Prostate gland (tissue), 2 donors: Measurements from ENCODE around the gene TIMP2. TPM values are rescaled to one million over a fixed set of nuclear protein-coding genes. Genes with fewer than 3 reads are reported as not detected.

Experiments
- DNase-seq: peaks from one replicate; pipeline ENCODE4 v3.0.0-alpha.2; 2019; ENCODE audit warnings: low spot score
- H3K27ac ChIP-seq, 2 donors: fragments of 200-600 bp; sonication (generic); 2 replicates each; pipeline ENCODE4 v1.5.1; 2017 to 2019
- H3K27me3 ChIP-seq: fragments of 200-600 bp; sonication (generic); replicated peaks from 2 replicates; pipeline ENCODE4 v1.5.1; 2019; ENCODE audit not compliant: insufficient read depth
- H3K36me3 ChIP-seq, 2 donors: fragments of 200-600 bp; sonication (generic); 1 replicate in 1 of 2; 2 replicates in 1 of 2; pipeline versions ENCODE4 v1.5.1 to v1.8.1; 2017 to 2019
- H3K4me1 ChIP-seq: fragments of 200-600 bp; sonication (generic); replicated peaks from 2 replicates; pipeline ENCODE4 v1.5.1; 2019
- H3K4me3 ChIP-seq, 2 donors: fragments of 200-600 bp; sonication (generic); 2 replicates each; pipeline ENCODE4 v1.5.1; 2017 to 2019
- H3K9me3 ChIP-seq: fragments of 200-600 bp; sonication (generic); 2 replicates; pipeline ENCODE4 v1.5.1; 2017
- POLR2A ChIP-seq: fragments of 450-650 bp; IDR thresholded peaks from one replicate; pipeline ENCODE4 v1.6.1; 2016; ENCODE audit warnings: antibody characterized with exemption, mild to moderate bottlenecking
- POLR2AphosphoS5 ChIP-seq: sonication (generic); formaldehyde crosslinking; IDR thresholded peaks from one replicate; pipeline ENCODE4 v1.6.1; 2017; ENCODE audit warnings: antibody characterized with exemption
- WGBS: methylation state at CpG from one replicate; pipeline ENCODE4 v1.1.5; 2018; 5-methylcytosine and 5-hydroxymethylcytosine counted together
- intact Hi-C: fragments of 100-400 bp; cut with DNase I; formaldehyde crosslinking; loops from one replicate; pipeline ENCODE4 v1.14.2; 2022
- total RNA-seq, 2 donors: library from RNA; depleted of rRNA; stranded (reverse); fragments of >200 nt; gene quantifications; one replicate each; pipeline ENCODE4 v1.1.0, GENCODE V29; 2016
- TF ChIP-seq, protein P1 (sequence below), 4 experiments: fragments of 200-600 bp in 2 of 4; fragments of 450-650 bp in 2 of 4; sonication (generic) in 2 of 4; IDR thresholded peaks; 1 replicate in 3 of 4; 2 replicates in 1 of 4; pipeline ENCODE4 v1.5.1; 2016 to 2019; ENCODE audit warnings: antibody characterized with exemption in 4 of 4, mild to moderate bottlenecking in 2 of 4, moderate library complexity in 2 of 4

TIMP2 gene
- total RNA-seq, 2 donors from 2014 or later, result 54.5 to 500 TPM

DNA sequence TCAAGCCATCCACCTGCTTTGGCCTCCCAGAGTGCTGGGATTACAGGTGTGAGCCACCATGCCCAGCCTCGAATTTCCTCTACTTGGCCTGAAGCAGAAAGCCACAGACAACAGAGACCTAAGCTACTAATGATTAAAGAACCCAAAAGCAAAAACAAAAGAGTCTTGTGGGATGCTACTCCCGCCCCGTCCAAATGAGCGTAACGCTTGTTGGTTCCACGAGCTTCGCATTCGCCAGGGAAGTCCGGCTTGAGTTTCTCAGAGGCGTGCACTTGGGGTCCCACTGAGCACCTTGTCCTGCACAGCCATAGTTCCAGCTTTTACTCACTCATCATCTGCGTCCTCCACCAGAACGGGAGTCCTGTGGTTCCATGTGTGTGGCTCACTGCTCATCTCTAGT, 38.2 kb downstream of the TIMP2 start:
- Histone ChIP-seq H3K27me3 (no peaks in the 10 kb centered on the region), H3K9me3 (no peaks in the 10 kb centered on the region), H3K4me1 (peaks cover 3% of the 10 kb centered on the region), H3K36me3 (no peaks in the 10 kb centered on the region), H3K27ac (no peak overlapping the region), H3K4me3 (no peak overlapping the region)
- TF ChIP-seq POLR2AphosphoS5, result no peak
- TF ChIP-seq, protein P1, sequence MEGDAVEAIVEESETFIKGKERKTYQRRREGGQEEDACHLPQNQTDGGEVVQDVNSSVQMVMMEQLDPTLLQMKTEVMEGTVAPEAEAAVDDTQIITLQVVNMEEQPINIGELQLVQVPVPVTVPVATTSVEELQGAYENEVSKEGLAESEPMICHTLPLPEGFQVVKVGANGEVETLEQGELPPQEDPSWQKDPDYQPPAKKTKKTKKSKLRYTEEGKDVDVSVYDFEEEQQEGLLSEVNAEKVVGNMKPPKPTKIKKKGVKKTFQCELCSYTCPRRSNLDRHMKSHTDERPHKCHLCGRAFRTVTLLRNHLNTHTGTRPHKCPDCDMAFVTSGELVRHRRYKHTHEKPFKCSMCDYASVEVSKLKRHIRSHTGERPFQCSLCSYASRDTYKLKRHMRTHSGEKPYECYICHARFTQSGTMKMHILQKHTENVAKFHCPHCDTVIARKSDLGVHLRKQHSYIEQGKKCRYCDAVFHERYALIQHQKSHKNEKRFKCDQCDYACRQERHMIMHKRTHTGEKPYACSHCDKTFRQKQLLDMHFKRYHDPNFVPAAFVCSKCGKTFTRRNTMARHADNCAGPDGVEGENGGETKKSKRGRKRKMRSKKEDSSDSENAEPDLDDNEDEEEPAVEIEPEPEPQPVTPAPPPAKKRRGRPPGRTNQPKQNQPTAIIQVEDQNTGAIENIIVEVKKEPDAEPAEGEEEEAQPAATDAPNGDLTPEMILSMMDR (IDR thresholded peaks at IDR 0.05), result no peak
- TF ChIP-seq POLR2A, result no peak
- intact Hi-C loops, result no loop called here
- no peak for DNase-seq
- WGBS, result 93% methylated on average over 12 of the region's 12 CpGs

DNA sequence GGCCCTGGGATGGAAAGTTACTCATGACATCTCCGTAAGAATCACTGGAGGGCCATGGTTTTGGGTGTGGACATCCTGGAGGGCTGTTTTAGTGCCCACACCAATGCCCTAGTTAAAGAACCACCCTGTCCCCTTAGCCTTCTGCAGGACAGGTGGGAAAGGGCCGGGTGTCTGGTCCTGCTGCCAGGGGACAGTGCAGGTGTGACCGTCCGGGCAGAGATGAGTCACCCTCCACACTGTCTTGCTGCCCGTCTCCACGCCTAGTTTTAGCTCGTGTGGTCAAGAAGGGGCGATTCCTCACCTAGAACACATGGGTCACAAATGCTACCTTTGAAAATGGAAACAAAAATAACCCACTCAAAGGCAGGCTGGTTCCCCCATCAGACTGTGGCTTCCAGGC, 39.2 kb downstream of the TIMP2 start:
- 70% methylated on average over 8 of the region's 8 CpGs for WGBS
- Histone ChIP-seq H3K9me3 (no peaks in the 10 kb centered on the region), H3K27me3 (no peaks in the 10 kb centered on the region), H3K4me3 (no peak overlapping the region), H3K36me3 (no peaks in the 10 kb centered on the region), H3K4me1 (peaks cover 3% of the 10 kb centered on the region), H3K27ac (no peak overlapping the region)
- intact Hi-C loops, result no loop called here
- DNase-seq, result no peak
- TF ChIP-seq POLR2A, result no peak
- no peak for TF ChIP-seq POLR2AphosphoS5
- TF ChIP-seq, protein P1 (IDR thresholded peaks at IDR 0.05), result no peak

DNA sequence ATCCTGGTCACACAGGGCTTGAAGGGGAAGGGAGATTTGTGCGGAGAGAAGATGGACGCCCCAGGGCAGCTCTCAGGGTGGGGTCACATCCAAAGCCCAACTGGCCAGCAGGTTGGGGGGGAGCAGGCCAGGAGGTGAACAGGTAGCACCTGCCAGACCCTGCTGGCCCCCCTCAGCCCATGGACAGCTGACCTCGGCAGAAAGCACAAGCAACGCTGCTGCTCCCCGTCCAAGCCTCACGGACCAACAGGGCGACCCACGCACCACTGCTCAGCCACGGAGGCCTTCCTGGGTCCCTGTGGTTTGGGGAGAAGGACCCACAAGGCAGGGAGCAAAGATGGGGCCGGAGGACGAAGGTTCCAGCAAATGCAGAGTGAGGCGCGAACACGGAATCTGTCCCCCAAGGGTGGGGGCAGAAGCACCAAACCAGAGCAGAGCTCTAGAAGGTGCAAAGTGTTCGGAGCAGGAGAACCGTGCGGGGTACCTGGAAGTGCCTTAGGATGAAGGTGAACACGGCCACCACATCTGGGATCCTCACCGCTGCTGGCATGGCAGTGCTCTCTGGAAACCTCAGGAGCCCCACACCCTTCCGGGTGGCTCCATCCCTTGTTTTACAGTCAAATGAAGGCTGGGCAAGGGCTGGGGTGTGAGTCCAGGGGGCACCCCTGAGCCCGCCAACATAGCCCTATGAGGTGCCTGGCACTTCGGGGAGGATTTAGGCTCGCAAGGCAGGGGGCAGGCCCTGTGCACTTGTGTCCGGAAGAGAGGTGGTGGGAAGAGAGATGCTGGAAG, 40.1 kb downstream of the TIMP2 start:
- H3K4me1 ChIP-seq, result peaks cover 3% of the 10 kb centered on the region
- no peaks in the 10 kb centered on the region for H3K9me3 ChIP-seq
- no peak for DNase-seq
- H3K4me3 ChIP-seq, result no peak overlapping the region
- intact Hi-C loops, result loop anchor here (5.0 kb wide), 1 partner anchor 37 kb away; no protein-coding TSS in a partner anchor
- 89% methylated on average over 24 of the region's 24 CpGs for WGBS
- no peak for TF ChIP-seq POLR2A
- H3K27ac ChIP-seq, result peak overlapping the region; percentile 74 to 82
- no peaks in the 10 kb centered on the region for H3K27me3 ChIP-seq
- H3K36me3 ChIP-seq, result no peaks in the 10 kb centered on the region

DNA sequence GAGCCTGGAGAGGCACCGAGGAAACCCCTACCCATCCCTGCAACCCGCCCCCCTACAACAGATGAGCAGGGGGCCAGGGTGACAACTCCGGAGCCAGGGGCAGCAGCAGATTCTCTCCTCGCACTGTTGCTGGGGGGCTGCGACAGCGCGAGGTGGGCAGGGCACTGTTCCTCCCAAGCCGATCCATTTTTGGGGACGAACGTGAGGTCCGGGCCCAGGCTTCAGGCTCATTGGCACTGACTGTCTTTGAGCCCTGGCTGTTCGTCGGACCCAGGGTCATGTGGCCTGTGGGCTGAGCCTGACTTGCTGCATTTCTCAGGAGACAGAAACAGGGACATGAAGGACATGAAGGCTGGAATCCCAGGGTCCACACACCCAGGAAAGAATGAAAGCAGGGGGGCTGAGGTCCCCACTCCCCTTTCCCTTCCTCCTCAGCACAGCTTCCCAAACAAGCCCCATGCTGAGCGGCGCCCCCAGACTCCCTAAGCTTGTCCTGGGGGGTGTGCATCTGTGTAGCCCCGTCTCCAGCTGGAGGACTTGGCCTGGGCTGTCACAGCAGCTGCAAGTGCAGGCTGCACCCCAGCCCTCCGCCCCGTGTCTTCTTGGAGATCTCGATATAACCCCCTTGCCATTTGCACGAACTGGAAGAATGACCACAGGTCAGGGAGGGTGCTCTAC, 40.9 kb downstream of the TIMP2 start:
- H3K27me3 ChIP-seq, result no peaks in the 10 kb centered on the region
- H3K27ac ChIP-seq, result peak overlapping the region; percentile 74 to 82
- TF ChIP-seq, protein P1 (IDR thresholded peaks at IDR 0.05), result no peak
- TF ChIP-seq POLR2A, result no peak
- H3K36me3 ChIP-seq, result no peaks in the 10 kb centered on the region
- H3K4me1 ChIP-seq, result peaks cover 4% of the 10 kb centered on the region
- intact Hi-C loops, result loop anchor here (5.0 kb wide), 1 partner anchor 38 kb away; no protein-coding TSS in a partner anchor
- no peak for DNase-seq
- H3K9me3 ChIP-seq, result no peaks in the 10 kb centered on the region
- H3K4me3 ChIP-seq, result peak overlapping the region in 1 of 2 donors; percentile 1
- 36% methylated on average over 18 of the region's 20 CpGs for WGBS

DNA sequence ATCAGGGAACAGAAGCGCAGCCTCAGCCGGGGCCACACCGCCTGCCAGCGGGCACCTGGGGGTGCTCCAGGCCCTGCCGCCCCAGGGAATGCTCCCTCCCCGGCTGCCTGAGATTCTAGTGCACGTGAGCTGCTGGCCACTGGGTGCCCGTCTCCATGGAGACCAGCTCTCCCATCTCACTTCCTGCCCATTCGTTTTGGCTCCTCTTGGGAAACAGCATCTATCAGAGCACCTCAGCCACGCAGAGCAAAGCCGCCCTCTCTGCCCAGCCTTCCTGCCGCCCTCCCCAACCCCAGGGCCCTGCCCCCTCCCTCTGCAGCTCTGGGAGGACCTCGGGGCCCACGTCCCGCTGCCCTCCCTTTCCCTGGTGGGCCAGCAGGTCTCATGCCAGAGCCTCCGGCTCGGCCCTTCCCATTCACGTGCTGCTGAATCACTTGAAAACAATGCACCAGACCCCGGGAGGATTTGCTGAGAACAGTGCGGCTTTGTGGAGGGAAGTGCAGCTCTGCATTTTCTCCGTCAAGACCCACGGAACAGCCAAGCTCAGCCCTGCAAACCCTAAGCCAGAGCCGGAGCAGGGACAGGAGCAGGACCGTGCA, 41.6 kb downstream of the TIMP2 start:
- no peaks in the 10 kb centered on the region for H3K36me3 ChIP-seq
- intact Hi-C loops, result loop anchor here (5.0 kb wide), 1 partner anchor 39 kb away; no protein-coding TSS in a partner anchor
- H3K27ac ChIP-seq, result peak overlapping the region; percentile 74 to 82
- peak overlapping the region in 1 of 2 donors; percentile 1 for H3K4me3 ChIP-seq
- DNase-seq, result peak; percentile 43
- H3K9me3 ChIP-seq, result no peaks in the 10 kb centered on the region
- no peaks in the 10 kb centered on the region for H3K27me3 ChIP-seq
- 13% methylated on average over 24 of the region's 24 CpGs for WGBS
- peaks cover 6% of the 10 kb centered on the region for H3K4me1 ChIP-seq
- TF ChIP-seq POLR2AphosphoS5, result peak; percentile 80
- TF ChIP-seq, protein P1 (IDR thresholded peaks at IDR 0.05), result peak in 1 of 4 experiments; percentile 3
- peak; percentile 12 for TF ChIP-seq POLR2A
